GM19397 (cell line): Measurements from ENCODE around the gene TMEM179.
"Not testable (repeated sequence)": the region's sequence is repeated elsewhere in the genome, so short reads cannot be mapped to it uniquely, and the experiment has no call there.

Source experiments
- ATAC-seq: cut with Tn5 transposase; IDR thresholded peaks from one replicate; pipeline ENCODE4 v1.9.1; 2021; ENCODE audit warnings: mild to moderate bottlenecking, moderate library complexity; ENCODE audit not compliant: unreplicated experiment

Gene TMEM179

GRCh38 chr14:104588066-104588857, 16.3 kb downstream of the TMEM179 start:
- no peak for ATAC-seq

GRCh38 chr14:104587641-104588040, 16.9 kb downstream of the TMEM179 start:
- ATAC-seq = no peak

GRCh38 chr14:104586832-104587620, 17.5 kb downstream of the TMEM179 start:
- ATAC-seq = no peak

GRCh38 chr14:104585966-104586697, 18.4 kb downstream of the TMEM179 start:
- no peak for ATAC-seq

DNA sequence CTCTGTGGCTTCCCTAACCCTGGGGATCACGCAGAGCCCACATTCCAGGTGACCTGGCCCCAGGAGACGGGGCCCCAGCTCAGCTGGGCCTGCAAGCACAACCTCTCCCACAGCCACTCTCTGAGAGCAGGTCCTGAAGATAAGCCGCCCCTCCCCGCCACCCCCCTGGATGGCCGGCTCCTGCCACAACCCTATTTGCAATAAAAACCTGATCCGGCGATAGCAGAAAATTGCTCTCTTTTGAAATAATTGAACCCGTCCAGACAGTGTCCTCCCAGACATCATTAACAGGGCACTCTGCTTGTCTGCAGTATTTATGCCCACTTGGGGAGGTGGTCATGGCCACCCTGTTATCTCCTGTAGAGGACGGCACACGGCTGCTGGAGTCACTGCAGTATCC, 20.0 kb downstream of the TMEM179 start:
- no peak for ATAC-seq

GRCh38 chr14:104583424-104584306, 20.9 kb downstream of the TMEM179 start:
- no peak for ATAC-seq

- ATAC-seq = no peak
Measured at GRCh38 chr14:104582662-104583061, 21.9 kb downstream of the TMEM179 start.

- ATAC-seq = no peak
Measured at GRCh38 chr14:104582005-104582404, 22.6 kb downstream of the TMEM179 start.

- no peak for ATAC-seq
Measured at GRCh38 chr14:104581521-104581920, 23.1 kb downstream of the TMEM179 start.

GRCh38 chr14:104580961-104581360, 23.6 kb downstream of the TMEM179 start:
- no peak for ATAC-seq

- not testable (repeated sequence) for ATAC-seq
Measured at GRCh38 chr14:104579939-104580338, 24.6 kb downstream of the TMEM179 start.

- ATAC-seq = no peak
Measured at GRCh38 chr14:104579507-104579906, 25.1 kb downstream of the TMEM179 start, which contains the start of gene C14orf180. Gene C14orf180, plus strand, starts transcription at chr14:104579764. Its CDS starts 6,667 bp downstream, at chr14:104586431.

DNA sequence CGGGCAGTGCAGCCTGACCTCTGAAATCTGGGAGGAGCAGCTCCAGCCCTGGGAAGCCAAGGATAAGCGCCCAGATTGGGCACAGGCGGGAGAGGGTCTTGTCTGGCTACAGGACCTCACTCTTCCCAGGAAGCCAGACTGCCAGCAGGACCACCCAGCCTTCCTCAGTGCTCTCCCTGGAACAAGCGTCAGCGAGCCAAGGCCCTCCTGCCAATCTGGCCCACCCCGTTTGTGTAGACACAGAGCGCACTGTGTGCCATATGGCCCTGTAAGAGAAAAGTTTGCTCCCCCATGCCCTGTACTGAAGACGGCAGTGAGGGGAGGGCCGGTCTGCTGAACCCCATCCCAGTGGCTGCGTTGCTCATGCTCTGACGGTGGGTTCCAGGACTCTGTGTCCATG, 26.3 kb downstream of the TMEM179 start:
- no peak for ATAC-seq

DNA sequence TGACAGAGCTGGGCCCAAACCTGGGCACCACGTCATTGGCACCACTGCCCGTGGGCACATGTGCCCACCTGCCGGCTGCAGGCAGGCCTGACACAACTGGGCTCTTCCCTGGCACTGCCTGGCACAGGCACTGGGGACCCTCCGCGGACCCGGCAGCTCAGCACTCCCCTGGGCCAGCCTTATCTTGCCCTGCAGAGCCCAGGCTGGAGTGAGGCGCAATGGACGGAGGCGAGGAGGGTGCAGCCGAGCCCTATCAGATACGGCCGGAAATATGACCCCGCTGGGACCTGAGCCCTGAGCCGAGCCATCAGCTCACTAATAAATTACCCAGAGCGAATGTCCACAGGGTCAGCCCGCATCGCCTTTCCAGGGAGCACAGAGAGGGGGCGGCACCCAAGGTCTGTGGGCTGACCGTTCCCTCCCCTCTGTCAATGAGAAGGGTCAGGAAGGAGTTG, 26.7 kb downstream of the TMEM179 start:
- no peak for ATAC-seq

DNA sequence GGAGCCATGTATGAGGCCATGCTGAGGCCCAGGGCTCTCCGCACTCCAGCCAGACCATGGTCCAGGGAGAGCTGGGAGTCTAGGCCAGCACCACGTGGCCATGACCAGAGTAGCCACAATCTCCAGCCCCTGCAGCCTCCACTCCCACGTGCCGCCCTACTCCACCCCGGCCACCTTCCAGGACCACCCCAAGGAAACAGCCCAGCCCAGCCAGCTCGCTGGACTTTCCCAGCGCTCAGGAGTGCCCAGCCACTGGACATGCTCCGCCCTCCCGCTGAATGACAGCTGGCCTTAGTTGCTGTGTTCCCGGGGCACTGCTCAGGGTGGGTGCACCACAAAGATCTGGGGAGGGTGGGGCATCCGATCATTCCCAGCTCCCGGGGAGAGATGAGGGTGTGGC, 27.1 kb downstream of the TMEM179 start:
- no peak for ATAC-seq

DNA sequence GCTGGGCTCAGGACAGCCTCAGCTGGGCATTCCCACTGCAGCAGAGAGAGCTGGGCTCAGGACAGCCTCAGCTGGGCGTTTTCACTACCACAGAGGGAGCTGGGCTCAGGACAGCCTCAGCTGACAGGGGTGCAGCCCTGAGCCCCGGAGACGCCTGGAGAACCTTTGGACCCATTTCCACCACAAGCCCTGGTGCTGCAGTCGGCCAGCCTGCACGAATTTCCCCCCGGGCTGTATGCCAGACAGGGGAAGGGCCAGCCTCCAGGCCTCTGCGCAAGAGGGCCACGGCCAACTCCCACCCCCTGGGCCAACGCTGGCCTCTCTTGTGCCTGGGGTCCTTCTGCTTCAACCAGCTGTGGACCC, 27.6 kb downstream of the TMEM179 start:
- no peak for ATAC-seq

- ATAC-seq = no peak
Measured at GRCh38 chr14:104576232-104576969, 28.2 kb downstream of the TMEM179 start.

DNA sequence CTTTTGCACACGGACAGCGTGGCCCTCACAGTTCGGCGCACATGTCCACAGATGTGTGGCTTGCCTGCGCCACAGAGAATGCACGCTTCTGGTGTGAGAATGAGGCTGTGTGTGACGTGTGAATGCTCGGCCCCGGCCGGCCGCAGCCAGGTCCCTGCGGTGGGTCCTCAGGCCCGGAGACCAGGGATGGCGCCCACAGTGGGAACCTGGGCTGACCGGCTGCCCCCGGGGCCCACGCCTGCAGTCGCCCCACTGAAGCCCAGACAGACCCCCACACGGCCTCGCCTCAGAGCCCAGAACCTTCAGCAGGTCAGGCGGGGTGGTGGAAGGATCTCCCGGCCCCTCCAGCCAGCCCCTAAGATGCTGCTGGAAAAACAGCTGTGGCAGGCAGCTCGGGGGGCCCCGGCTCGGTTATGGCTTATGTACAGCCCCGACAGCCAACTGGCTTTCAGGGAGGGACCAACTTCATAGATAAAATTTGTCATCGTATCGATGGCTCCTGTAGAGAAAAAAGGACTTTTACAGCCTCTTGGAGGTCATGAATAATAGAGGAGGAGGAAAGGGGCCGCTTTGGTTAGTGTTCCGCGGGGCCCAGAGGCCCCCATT, 29.5 kb downstream of the TMEM179 start:
- no peak for ATAC-seq

GRCh38 chr14:104574536-104574935, 30.0 kb downstream of the TMEM179 start:
- ATAC-seq = no peak
